Endothelial cell of umbilical vein (primary cell): Measurements from ENCODE around the gene CACTIN. TPM values are rescaled to one million over a fixed set of nuclear protein-coding genes. Genes with fewer than 3 reads are reported as not detected.
A peak's percentile ranks its signal among the peaks of the same experiment; 100 is the strongest.

Experiments
- BruUV-seq: library from RNA; stranded (reverse); fragments of 400-500 nt; replicated peaks from 2 replicates; lab custom pipeline; 2021; lab: Mats Ljungman, UMichigan
- CTCF ChIA-PET: fragments of 300-600, 350-600 bp; sonication (Branson Sonifier 250); formaldehyde crosslinking; loops from one replicate; lab custom pipeline; 2021; ENCODE audit warnings: antibody characterized with exemption, inconsistent platforms; lab: Charles Lee
- POLR2A ChIA-PET: fragments of 300-600, 350-600 bp; sonication (Branson Sonifier 250); formaldehyde crosslinking; loops from one replicate; lab custom pipeline; 2021; ENCODE audit warnings: antibody characterized with exemption, inconsistent platforms; lab: Charles Lee
- DNase-seq: peaks from one replicate; pipeline ENCODE4 v3.0.0-alpha.2; 2011; ENCODE audit warnings: low read depth, low spot score
- FAIRE-seq: peaks from 2 replicates; lab custom pipeline; 2011; peaks lifted over from hg19 to GRCh38; lab: Jason Lieb, UNC
- H2AFZ ChIP-seq: 2 replicates; pipeline ENCODE4 v1.6.0; 2012; ENCODE audit warnings: low read depth, low read length, control low read depth, inconsistent platforms
- H3K27ac ChIP-seq: 2 replicates; pipeline ENCODE4 v1.5.1; 2011; ENCODE audit warnings: low read depth, mild to moderate bottlenecking, control low read depth, low read length, moderate library complexity; ENCODE audit not compliant: insufficient read depth
- H3K27me3 ChIP-seq, 2 experiments: 2 replicates each; pipeline versions ENCODE4 v1.6.0 to v1.6.1; 2011; ENCODE audit warnings: low read length in 2 of 2, mixed read lengths in 1 of 2; ENCODE audit not compliant: control insufficient read depth in 2 of 2, insufficient read depth in 2 of 2
- H3K36me3 ChIP-seq, 2 experiments: 2 replicates in 1 of 2; 3 replicates in 1 of 2; pipeline ENCODE4 v1.5.1; 2011; ENCODE audit warnings: low read length in 2 of 2, mild to moderate bottlenecking in 1 of 2, moderate library complexity in 1 of 2; ENCODE audit not compliant: control insufficient read depth in 2 of 2, insufficient read depth in 2 of 2; ENCODE audit errors: extremely low read depth in 1 of 2
- H3K4me1 ChIP-seq: 3 replicates; pipeline ENCODE4 v1.5.1; 2011; ENCODE audit warnings: mild to moderate bottlenecking, low read length; ENCODE audit not compliant: control insufficient read depth, insufficient read depth; ENCODE audit errors: extremely low read depth
- H3K4me2 ChIP-seq: 2 replicates; pipeline ENCODE4 v1.6.1; 2011; ENCODE audit warnings: low read length, control low read depth, mixed read lengths; ENCODE audit not compliant: insufficient read depth
- H3K4me3 ChIP-seq, 3 experiments: fragments of 200-600 bp in 1 of 3; sonication (generic), shearing (Covaris generic) in 1 of 3; replicated peaks in 1 of 3; 2 replicates each; pipeline ENCODE4 v1.5.1; 2011 to 2016; ENCODE audit warnings: control low read depth in 3 of 3, low read length in 3 of 3, mild to moderate bottlenecking in 2 of 3, inconsistent platforms in 1 of 3, low read depth in 1 of 3, moderate library complexity in 1 of 3; ENCODE audit not compliant: insufficient read depth in 1 of 3
- H3K79me2 ChIP-seq: 2 replicates; pipeline ENCODE4 v1.6.0; 2012; ENCODE audit warnings: low read length, inconsistent platforms; ENCODE audit not compliant: control insufficient read depth, insufficient read depth
- H3K9ac ChIP-seq: replicated peaks from 2 replicates; pipeline ENCODE3; 2011; ENCODE audit warnings: low read length, control low read depth; ENCODE audit not compliant: insufficient read depth; ENCODE audit errors: extremely low read depth
- H3K9me1 ChIP-seq: replicated peaks from 3 replicates; pipeline ENCODE4 v1.6.0; 2011; ENCODE audit warnings: mild to moderate bottlenecking, low read length; ENCODE audit not compliant: control insufficient read depth, insufficient read depth; ENCODE audit errors: extremely low read depth
- H3K9me3 ChIP-seq: replicated peaks from 2 replicates; pipeline ENCODE4 v1.5.1; 2012; ENCODE audit warnings: low read length, inconsistent platforms; ENCODE audit not compliant: control insufficient read depth, insufficient read depth
- H4K20me1 ChIP-seq: replicated peaks from 2 replicates; pipeline ENCODE3; 2011; ENCODE audit warnings: mild to moderate bottlenecking, low read length; ENCODE audit not compliant: control insufficient read depth, insufficient read depth; ENCODE audit errors: extremely low read depth
- EZH2 ChIP-seq: IDR thresholded peaks from 2 replicates; pipeline ENCODE4 v1.6.1; 2012; ENCODE audit warnings: borderline replicate concordance, low read depth, mild to moderate bottlenecking, moderate library complexity, low read length, inconsistent platforms; ENCODE audit not compliant: severe bottlenecking
- FOS ChIP-seq: IDR thresholded peaks from 2 replicates; pipeline ENCODE4 v1.6.1; 2011; ENCODE audit warnings: mild to moderate bottlenecking, low read length, moderate library complexity, borderline replicate concordance; ENCODE audit not compliant: insufficient read depth
- GATA2 ChIP-seq: IDR thresholded peaks from 2 replicates; pipeline ENCODE4 v1.7.0; 2011; ENCODE audit warnings: low read depth, mild to moderate bottlenecking, moderate library complexity, mixed read lengths, low read length; ENCODE audit not compliant: insufficient read length, insufficient read depth
- JUN ChIP-seq: IDR thresholded peaks from 2 replicates; pipeline ENCODE4 v1.6.1; 2011; ENCODE audit warnings: borderline replicate concordance, low read depth; ENCODE audit not compliant: insufficient read length, insufficient read depth
- MYC ChIP-seq: IDR thresholded peaks from one replicate; pipeline ENCODE4 v1.6.1; 2011; ENCODE audit warnings: mild to moderate bottlenecking, low read depth, low read length
- POLR2A ChIP-seq: IDR thresholded peaks from 2 replicates; pipeline ENCODE4 v1.6.1; 2012; ENCODE audit warnings: low read depth, mild to moderate bottlenecking, control low read depth, low read length
- POLR2AphosphoS5 ChIP-seq: IDR thresholded peaks from 2 replicates; pipeline ENCODE4 v1.6.1; 2012; ENCODE audit warnings: low read depth, mild to moderate bottlenecking, control low read depth, low read length, moderate library complexity; ENCODE audit not compliant: insufficient read depth
- dilution Hi-C: fragments of 300-500 bp; cut with MboI; formaldehyde crosslinking; loops from one replicate; pipeline ENCODE4 v1.15.0; 2019; ENCODE audit warnings: low sequenced_read_pairs; ENCODE audit not compliant: extremely low pct_ligation_motif_present
- intact Hi-C: fragments of 100-400 bp; cut with micrococcal nuclease; formaldehyde crosslinking; loops from one replicate; pipeline ENCODE4 v1.10.0; 2022
- polyA plus RNA-seq, 4 experiments: library from polyadenylated mRNA; depleted of rRNA in 3 of 4; stranded (reverse) in 3 of 4; unstranded in 1 of 4; fragments of >200 nt; gene quantifications; 2 replicates each; pipeline versions ENCODE4 v1.2.1 to v1.2.3, GENCODE V29; 2011 to 2012; ENCODE audit warnings: missing spikeins in 1 of 4
- total RNA-seq: library from RNA; stranded (reverse); gene quantifications from 2 replicates; pipeline ENCODE4 v1.2.3, GENCODE V29; 2021
- TF ChIP-seq, protein P1 (sequence below): IDR thresholded peaks from 2 replicates; pipeline ENCODE4 v1.6.1; 2011; ENCODE audit not compliant: insufficient read depth, insufficient read length
- TF ChIP-seq, protein P2 (sequence below), 2 donors: IDR thresholded peaks; 1 replicate in 1 of 2; 2 replicates in 1 of 2; pipeline ENCODE4 v1.5.1; 2011; ENCODE audit warnings: low read length in 2 of 2, mild to moderate bottlenecking in 2 of 2, moderate library complexity in 2 of 2, control low read depth in 1 of 2, inconsistent platforms in 1 of 2, low read depth in 1 of 2; ENCODE audit not compliant: insufficient read depth in 1 of 2; ENCODE audit errors: extremely low read depth in 1 of 2

The CACTIN gene
- total and polyA plus RNA-seq, 2 donors (not counting 3 experiments of a cell fraction or from before 2014, with no cell fraction given): 29.7 to 36.1 TPM

DNA sequence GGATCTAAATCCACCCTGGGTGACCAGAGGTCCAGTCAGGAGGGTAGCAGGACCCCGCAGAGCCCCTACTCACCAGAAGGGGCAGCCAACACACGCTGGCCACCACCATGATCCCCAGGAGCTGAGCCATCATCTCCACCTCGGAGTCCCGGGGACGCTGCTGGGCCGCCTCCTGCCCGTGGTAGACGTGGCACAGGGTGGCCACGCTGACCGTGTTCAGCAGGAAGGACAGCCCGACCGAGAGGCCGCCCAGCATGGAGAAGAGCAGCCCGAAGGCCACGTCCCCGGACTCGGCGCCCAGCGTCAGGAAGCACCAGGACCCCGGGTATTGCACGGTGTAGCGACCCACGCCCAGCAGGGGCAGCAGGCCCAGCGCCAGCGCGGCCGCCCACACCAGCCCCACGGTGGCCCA lies 26.8 kb downstream of the CACTIN start:
- no peaks in the 10 kb centered on the region for H3K79me2 ChIP-seq
- FAIRE-seq (no peak), DNase-seq (no peak)
- CTCF ChIA-PET: interaction anchor here (0.6 to 1.5 kb wide), 3 partner anchors 8 to 13 kb away, joined by 3 to 5 read pairs (median 3); no protein-coding TSS in a partner anchor
- no peak overlapping the region for H2AFZ ChIP-seq
- no peak overlapping the region for H3K27ac ChIP-seq
- H4K20me1 ChIP-seq: no peaks in the 10 kb centered on the region
- dilution Hi-C loops (no loop called here), intact Hi-C loops (no loop called here)
- no peaks in the 10 kb centered on the region for H3K27me3 ChIP-seq
- no peaks in the 10 kb centered on the region for H3K4me1 ChIP-seq
- H3K4me2 ChIP-seq: no peak overlapping the region
- H3K36me3 ChIP-seq: no peaks in the 10 kb centered on the region
- H3K4me3 ChIP-seq: no peak overlapping the region
- POLR2A ChIA-PET: interaction anchor here (0.5 kb wide), 1 partner anchor 282 kb away, joined by 7 read pairs; no protein-coding TSS in a partner anchor
- TF ChIP-seq, protein P1, sequence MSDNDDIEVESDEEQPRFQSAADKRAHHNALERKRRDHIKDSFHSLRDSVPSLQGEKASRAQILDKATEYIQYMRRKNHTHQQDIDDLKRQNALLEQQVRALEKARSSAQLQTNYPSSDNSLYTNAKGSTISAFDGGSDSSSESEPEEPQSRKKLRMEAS: no peak
- TF ChIP-seq, protein P2, sequence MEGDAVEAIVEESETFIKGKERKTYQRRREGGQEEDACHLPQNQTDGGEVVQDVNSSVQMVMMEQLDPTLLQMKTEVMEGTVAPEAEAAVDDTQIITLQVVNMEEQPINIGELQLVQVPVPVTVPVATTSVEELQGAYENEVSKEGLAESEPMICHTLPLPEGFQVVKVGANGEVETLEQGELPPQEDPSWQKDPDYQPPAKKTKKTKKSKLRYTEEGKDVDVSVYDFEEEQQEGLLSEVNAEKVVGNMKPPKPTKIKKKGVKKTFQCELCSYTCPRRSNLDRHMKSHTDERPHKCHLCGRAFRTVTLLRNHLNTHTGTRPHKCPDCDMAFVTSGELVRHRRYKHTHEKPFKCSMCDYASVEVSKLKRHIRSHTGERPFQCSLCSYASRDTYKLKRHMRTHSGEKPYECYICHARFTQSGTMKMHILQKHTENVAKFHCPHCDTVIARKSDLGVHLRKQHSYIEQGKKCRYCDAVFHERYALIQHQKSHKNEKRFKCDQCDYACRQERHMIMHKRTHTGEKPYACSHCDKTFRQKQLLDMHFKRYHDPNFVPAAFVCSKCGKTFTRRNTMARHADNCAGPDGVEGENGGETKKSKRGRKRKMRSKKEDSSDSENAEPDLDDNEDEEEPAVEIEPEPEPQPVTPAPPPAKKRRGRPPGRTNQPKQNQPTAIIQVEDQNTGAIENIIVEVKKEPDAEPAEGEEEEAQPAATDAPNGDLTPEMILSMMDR (IDR thresholded peaks at IDR 0.05; ENCODE audit: extremely low read depth in 1 of 2, insufficient read depth in 1 of 2, low read depth in 1 of 2, low read length in 2 of 2): peak in 1 of 2 donors; percentile 29
- H3K9me3 ChIP-seq: no peaks in the 10 kb centered on the region
- H3K9ac ChIP-seq: no peak overlapping the region
- no TSS peak for BruUV-seq
- H3K9me1 ChIP-seq: no peaks in the 10 kb centered on the region

DNA sequence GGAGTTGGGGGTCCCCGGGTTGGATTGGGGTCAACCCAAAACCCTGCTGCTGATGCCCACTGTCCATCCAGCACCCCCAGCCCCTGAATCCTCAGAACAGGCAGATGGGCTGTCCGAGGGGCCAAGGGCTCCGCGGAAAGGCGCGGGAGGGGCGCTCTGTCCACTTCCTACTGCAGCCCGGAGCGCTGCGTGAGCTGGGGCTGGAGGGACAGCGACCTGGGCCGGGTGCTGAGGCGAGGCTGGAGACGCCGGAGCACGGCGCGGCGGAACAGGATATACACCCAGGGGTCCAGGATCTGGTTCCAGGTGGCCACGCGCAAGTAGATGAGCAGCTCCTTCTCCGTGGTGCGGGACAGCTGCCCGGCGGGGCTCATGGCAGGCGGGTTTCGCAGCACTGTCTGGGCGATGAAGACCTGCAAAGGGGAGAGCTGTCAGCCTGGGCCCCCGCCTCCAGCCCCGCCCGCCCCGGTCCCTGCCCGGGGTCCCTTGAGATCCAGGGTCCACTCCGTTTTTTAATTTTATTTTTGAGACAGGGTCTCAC lies 31.0 kb downstream of the CACTIN start:
- DNase-seq (no peak), FAIRE-seq (no peak)
- dilution Hi-C loops: no loop called here
- H3K4me3 ChIP-seq: no peak overlapping the region
- no peaks in the 10 kb centered on the region for H3K36me3 ChIP-seq
- no TSS peak for BruUV-seq
- H4K20me1 ChIP-seq: no peaks in the 10 kb centered on the region
- no peaks in the 10 kb centered on the region for H3K4me1 ChIP-seq
- H3K4me2 ChIP-seq: no peak overlapping the region
- no peak overlapping the region for H2AFZ ChIP-seq
- ChIA-PET POLR2A (no interaction called here), CTCF (interaction anchor here (1.5 kb wide), 1 partner anchor 10 kb away, joined by 5 read pairs; the partner anchor contains the start of gene GIPC3)
- no peak for TF ChIP-seq GATA2
- no peak for TF ChIP-seq POLR2A
- TF ChIP-seq EZH2: no peak
- TF ChIP-seq, protein P2 (IDR thresholded peaks at IDR 0.05; ENCODE audit: extremely low read depth in 1 of 2, insufficient read depth in 1 of 2, low read depth in 1 of 2, low read length in 2 of 2): no peak
- no peak for TF ChIP-seq POLR2AphosphoS5
- TF ChIP-seq, protein P1: no peak
- no peak for TF ChIP-seq MYC
- no peak for TF ChIP-seq FOS
- TF ChIP-seq JUN: no peak
- no peak overlapping the region for H3K27ac ChIP-seq
- peaks cover 0 to 2% of the 10 kb centered on the region in 2 experiments for H3K27me3 ChIP-seq
- H3K9ac ChIP-seq: no peak overlapping the region
- no peaks in the 10 kb centered on the region for H3K79me2 ChIP-seq
- intact Hi-C loops: no loop called here
- no peaks in the 10 kb centered on the region for H3K9me1 ChIP-seq
- H3K9me3 ChIP-seq: no peaks in the 10 kb centered on the region
